C4-2B (cell line): Measurements from ENCODE around the gene NECAB3.

Source experiments
- CTCF ChIP-seq: fragments of 450-650 bp; conservative IDR thresholded peaks from 2 replicates; pipeline ENCODE4 v1.5.1; 2017; ENCODE audit warnings: mild to moderate bottlenecking
- ZFX ChIP-seq: fragments of 450-650 bp; IDR thresholded peaks from 2 replicates; pipeline ENCODE4 v1.6.1; 2017

GRCh38 chr20:33672426-33673113, 1.7 kb downstream of the NECAB3 start:
- no peak for TF ChIP-seq CTCF
- TF ChIP-seq ZFX = no peak
